ENCODE data around the gene ATP8B4. TPM values are rescaled to one million over a fixed set of nuclear protein-coding genes. Genes with fewer than 3 reads are reported as not detected.

ATP8B4 gene
- total RNA-seq, 1 donor from 2014 or later, result 0.98 TPM

- Mint-ChIP-seq H3K27me3 (no peaks in the 10 kb centered on the region), H3K36me3 (ENCODE audit: insufficient read depth) (no peaks in the 10 kb centered on the region), H3K27ac (no peak overlapping the region), H3K4me1 (ENCODE audit: low read depth) (no peaks in the 10 kb centered on the region), H3K4me3 (ENCODE audit: low read depth) (no peak overlapping the region), H3K9me3 (ENCODE audit: low read depth) (peaks cover 1% of the 10 kb centered on the region)
- no peak for DNase-seq (ENCODE audit: low spot score, unreplicated experiment)
- TF ChIP-seq CTCF (IDR thresholded peaks at IDR 0.05; ENCODE audit: unreplicated experiment), result no peak
Measured at GRCh38 chr15:49813625-49814024, 305.4 kb downstream of the ATP8B4 start.

- no peak overlapping the region for H3K27ac Mint-ChIP-seq
- no peak overlapping the region for H3K4me3 Mint-ChIP-seq (ENCODE audit: low read depth)
- no peaks in the 10 kb centered on the region for H3K9me3 Mint-ChIP-seq (ENCODE audit: low read depth)
- no peaks in the 10 kb centered on the region for H3K36me3 Mint-ChIP-seq (ENCODE audit: insufficient read depth)
- no peaks in the 10 kb centered on the region for H3K4me1 Mint-ChIP-seq (ENCODE audit: low read depth)
- no peak for DNase-seq (ENCODE audit: low spot score, unreplicated experiment)
- no peak for TF ChIP-seq CTCF (IDR thresholded peaks at IDR 0.05; ENCODE audit: unreplicated experiment)
- H3K27me3 Mint-ChIP-seq, result no peaks in the 10 kb centered on the region
Measured at GRCh38 chr15:49810720-49811119, 308.3 kb downstream of the ATP8B4 start.

GRCh38 chr15:49809894-49810609 lies 309.0 kb downstream of the ATP8B4 start:
- no peak for TF ChIP-seq CTCF (IDR thresholded peaks at IDR 0.05; ENCODE audit: unreplicated experiment)
- no peaks in the 10 kb centered on the region for H3K36me3 Mint-ChIP-seq (ENCODE audit: insufficient read depth)
- no peaks in the 10 kb centered on the region for H3K4me1 Mint-ChIP-seq (ENCODE audit: low read depth)
- no peak overlapping the region for H3K27ac Mint-ChIP-seq
- no peaks in the 10 kb centered on the region for H3K9me3 Mint-ChIP-seq (ENCODE audit: low read depth)
- DNase-seq (ENCODE audit: low spot score, unreplicated experiment), result no peak
- no peaks in the 10 kb centered on the region for H3K27me3 Mint-ChIP-seq
- no peak overlapping the region for H3K4me3 Mint-ChIP-seq (ENCODE audit: low read depth)

- no peak for TF ChIP-seq CTCF (IDR thresholded peaks at IDR 0.05; ENCODE audit: unreplicated experiment)
- no peaks in the 10 kb centered on the region for H3K4me1 Mint-ChIP-seq (ENCODE audit: low read depth)
- no peak overlapping the region for H3K27ac Mint-ChIP-seq
- no peak for DNase-seq (ENCODE audit: low spot score, unreplicated experiment)
- H3K27me3 Mint-ChIP-seq, result no peaks in the 10 kb centered on the region
- H3K4me3 Mint-ChIP-seq (ENCODE audit: low read depth), result no peak overlapping the region
- H3K36me3 Mint-ChIP-seq (ENCODE audit: insufficient read depth), result no peaks in the 10 kb centered on the region
- peaks cover 4% of the 10 kb centered on the region for H3K9me3 Mint-ChIP-seq (ENCODE audit: low read depth)
Measured at GRCh38 chr15:49808341-49808740, 310.7 kb downstream of the ATP8B4 start.

Other genes starting within 250 kb of the ATP8B4 start
- gene SLC27A2, start 63.0 kb upstream of the ATP8B4 start, total RNA-seq, result 10.3 and 10.6 TPM in 2 replicates
- gene HDC, start 146.5 kb upstream of the ATP8B4 start, total RNA-seq, result not detected in 2 replicates
- 34.6 and 41.7 TPM in 2 replicates for gene GABPB1, start 236.0 kb upstream of the ATP8B4 start, total RNA-seq